Stimulated activated CD4-positive, alpha-beta T cell treated with anti-CD3 and anti-CD28 coated beads, TNF-alpha, amount 100 ng/mL, for 4 hours (primary cell): ENCODE measurements around the gene ANKRD49.

Source experiments
- DNase-seq, 3 experiments: peaks; one replicate each; pipeline ENCODE4 v3.0.0-alpha.2; 2020; ENCODE audit warnings: low read depth in 3 of 3

The ANKRD49 gene

DNA sequence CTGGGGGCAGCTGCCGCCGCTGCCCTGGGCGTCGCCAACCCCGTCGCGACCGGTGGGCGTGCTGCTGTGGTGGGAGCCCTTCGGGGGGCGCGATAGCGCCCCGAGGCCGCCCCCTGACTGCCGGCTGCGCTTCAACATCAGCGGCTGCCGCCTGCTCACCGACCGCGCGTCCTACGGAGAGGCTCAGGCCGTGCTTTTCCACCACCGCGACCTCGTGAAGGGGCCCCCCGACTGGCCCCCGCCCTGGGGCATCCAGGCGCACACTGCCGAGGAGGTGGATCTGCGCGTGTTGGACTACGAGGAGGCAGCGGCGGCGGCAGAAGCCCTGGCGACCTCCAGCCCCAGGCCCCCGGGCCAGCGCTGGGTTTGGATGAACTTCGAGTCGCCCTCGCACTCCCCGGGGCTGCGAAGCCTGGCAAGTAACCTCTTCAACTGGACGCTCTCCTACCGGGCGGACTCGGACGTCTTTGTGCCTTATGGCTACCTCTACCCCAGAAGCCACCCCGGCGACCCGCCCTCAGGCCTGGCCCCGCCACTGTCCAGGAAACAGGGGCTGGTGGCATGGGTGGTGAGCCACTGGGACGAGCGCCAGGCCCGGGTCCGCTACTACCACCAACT lies 51.0 kb downstream of the ANKRD49 start:
- DNase-seq, result no peak

- DNase-seq, result no peak
These were observed 51.7 kb downstream of the ANKRD49 start for GRCh38 chr11:94545264-94546161.

DNA sequence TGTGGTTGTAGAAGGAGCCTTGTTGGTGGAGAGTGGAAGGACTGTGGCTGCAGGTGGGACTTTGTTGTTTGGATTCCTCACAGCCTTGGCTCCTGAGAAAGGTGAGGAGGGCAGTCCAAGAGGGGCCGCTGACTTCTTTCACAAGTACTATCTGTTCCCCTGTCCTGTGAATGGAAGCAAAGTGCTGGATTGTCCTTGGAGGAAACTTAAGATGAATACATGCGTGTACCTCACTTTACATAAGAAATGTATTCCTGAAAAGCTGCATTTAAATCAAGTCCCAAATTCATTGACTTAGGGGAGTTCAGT lies 52.3 kb downstream of the ANKRD49 start:
- no peak for DNase-seq

DNA sequence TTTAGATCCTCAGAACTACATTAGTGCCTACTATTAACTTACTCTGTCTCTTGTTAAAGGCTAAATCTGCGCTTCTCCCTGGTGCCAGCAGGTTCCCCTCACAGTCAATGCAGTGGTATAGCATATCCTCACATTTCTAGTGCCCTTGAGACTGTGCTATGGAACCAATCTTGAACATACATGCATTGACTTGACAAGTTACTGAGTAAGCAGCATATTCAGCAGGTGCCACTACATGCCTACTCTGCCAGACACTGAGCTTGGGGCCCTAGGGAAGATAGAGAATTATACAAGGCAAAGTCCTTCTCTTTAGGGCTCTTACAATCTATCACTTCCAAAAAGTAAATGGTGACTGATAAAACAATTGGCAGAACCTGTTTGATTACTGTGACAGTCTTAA lies 53.1 kb downstream of the ANKRD49 start:
- no peak for DNase-seq

DNA sequence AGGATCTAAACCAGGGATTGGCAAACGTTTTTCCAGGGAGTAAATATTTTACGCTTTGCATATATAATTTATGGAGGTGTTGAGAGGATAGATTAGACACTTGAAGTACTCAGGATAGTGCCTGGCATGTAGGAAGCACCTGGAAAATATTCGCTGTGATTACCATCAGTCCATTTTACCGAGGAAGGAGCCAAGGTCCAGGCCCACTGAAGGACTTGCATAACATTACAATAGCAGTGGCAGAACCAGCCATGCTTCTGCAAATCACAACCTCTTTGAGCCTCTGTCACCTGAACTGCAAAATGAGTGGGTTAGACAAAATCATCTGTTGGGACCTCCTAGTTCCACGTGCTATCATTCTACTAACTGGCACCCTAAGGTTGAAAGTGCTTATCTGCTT lies 55.4 kb downstream of the ANKRD49 start:
- no peak for DNase-seq
